HCT116 (cell line): Measurements from ENCODE around the gene KIAA1549. TPM values are rescaled to one million over a fixed set of nuclear protein-coding genes. Genes with fewer than 3 reads are reported as not detected.

Experiments
- ATAC-seq: fragments of 200-7000 bp; cut with Tn5 transposase; 2 replicates; pipeline ENCODE4 v1.9.1; 2020; ENCODE audit warnings: mild to moderate bottlenecking, moderate library complexity
- BruUV-seq: library from RNA; stranded (reverse); fragments of 400-500 nt; replicated peaks from 2 replicates; lab custom pipeline; 2021; lab: Mats Ljungman, UMichigan
- CTCF ChIA-PET: fragments of 300-600 bp; sonication (Branson Sonifier 250); formaldehyde crosslinking; loops from one replicate; lab custom pipeline; 2021; ENCODE audit warnings: antibody characterized with exemption; lab: Charles Lee
- POLR2A ChIA-PET: fragments of 300-600, 350-600 bp; sonication (Branson Sonifier 250); formaldehyde crosslinking; loops from one replicate; lab custom pipeline; 2021; ENCODE audit warnings: antibody characterized with exemption; lab: Charles Lee
- RAD21 ChIA-PET, 2 experiments: fragments of 300-600 bp; sonication (Branson Sonifier 250); formaldehyde crosslinking; loops; one replicate each; lab custom pipeline; 2023; ENCODE audit warnings: low total read pairs in 2 of 2; ENCODE audit not compliant: uncharacterized antibody in 2 of 2, unreplicated experiment in 2 of 2, low non-redundant PET in 1 of 2; lab: Charles Lee
- DNase-seq: peaks from one replicate; pipeline ENCODE4 v3.0.0-alpha.2; 2010; ENCODE audit warnings: low read depth, low spot score
- H2AFZ ChIP-seq: fragments of 200-600 bp; shearing (Covaris generic), sonication (generic); 2 replicates; pipeline ENCODE4 v1.6.1; 2017; ENCODE audit warnings: low read depth, mixed run types, mixed read lengths, antibody characterized with exemption, low read length; ENCODE audit not compliant: poor library complexity, severe bottlenecking
- H3K27ac ChIP-seq: 2 replicates; pipeline ENCODE4 v1.5.1; 2012; ENCODE audit warnings: low read depth, low read length
- H3K27me3 ChIP-seq: fragments of 200-600 bp; sonication (generic); 2 replicates; pipeline ENCODE4 v1.6.1; 2016; ENCODE audit warnings: mixed run types, low read length, mixed read lengths; ENCODE audit not compliant: insufficient read depth
- H3K36me3 ChIP-seq, 2 experiments: fragments of 200-500 bp in 1 of 2; fragments of 200-600 bp in 1 of 2; sonication (Bioruptor generic) in 1 of 2; sonication (generic) in 1 of 2; 2 replicates each; pipeline versions ENCODE4 v1.5.1 to v1.6.1; 2014 to 2016; ENCODE audit warnings: low read length in 2 of 2, inconsistent platforms in 1 of 2, mixed read lengths in 1 of 2, mixed run types in 1 of 2; ENCODE audit not compliant: insufficient read depth in 2 of 2, control insufficient read depth in 1 of 2
- H3K4me1 ChIP-seq, 2 experiments: fragments of 200-600 bp in 1 of 2; sonication (generic) in 1 of 2; 2 replicates each; pipeline versions ENCODE4 v1.5.1 to v1.6.1; 2012 to 2017; ENCODE audit warnings: low read length in 2 of 2, inconsistent platforms in 1 of 2, mild to moderate bottlenecking in 1 of 2, mixed read lengths in 1 of 2, mixed run types in 1 of 2, moderate library complexity in 1 of 2; ENCODE audit not compliant: insufficient read depth in 2 of 2, control insufficient read depth in 1 of 2
- H3K4me2 ChIP-seq: fragments of 200-600 bp; sonication (generic); 2 replicates; pipeline ENCODE4 v1.6.1; 2017; ENCODE audit warnings: mixed run types, low read length, mixed read lengths
- H3K4me3 ChIP-seq, 2 experiments: fragments of 200-600 bp in 1 of 2; sonication (generic) in 1 of 2; replicated peaks in 1 of 2; 2 replicates each; pipeline ENCODE4 v1.5.1; 2011 to 2016; ENCODE audit warnings: low read length in 2 of 2, control low read depth in 1 of 2, low read depth in 1 of 2, mild to moderate bottlenecking in 1 of 2, mixed read lengths in 1 of 2, mixed run types in 1 of 2
- H3K79me2 ChIP-seq: fragments of 200-600 bp; sonication (generic); 2 replicates; pipeline ENCODE4 v1.6.1; 2017; ENCODE audit warnings: mild to moderate bottlenecking, mixed run types, low read length, moderate library complexity, mixed read lengths; ENCODE audit not compliant: insufficient read depth
- H3K9ac ChIP-seq: fragments of 200-600 bp; sonication (generic); 2 replicates; pipeline ENCODE4 v1.6.1; 2016; ENCODE audit warnings: low read length, mixed read lengths
- H3K9me2 ChIP-seq: fragments of 200-600 bp; sonication (generic), shearing (Covaris generic); 2 replicates; pipeline ENCODE4 v1.6.1; 2017; ENCODE audit warnings: mixed run types, mild to moderate bottlenecking, moderate library complexity; ENCODE audit not compliant: insufficient read depth
- H3K9me3 ChIP-seq, 2 experiments: fragments of 200-500 bp in 1 of 2; fragments of 200-600 bp in 1 of 2; sonication (Bioruptor generic) in 1 of 2; sonication (generic) in 1 of 2; 2 replicates each; pipeline ENCODE4 v1.6.1; 2014 to 2017; ENCODE audit warnings: low read length in 2 of 2, mixed read lengths in 2 of 2, inconsistent platforms in 1 of 2, low read depth in 1 of 2, mild to moderate bottlenecking in 1 of 2, mixed run types in 1 of 2, moderate library complexity in 1 of 2; ENCODE audit not compliant: control insufficient read depth in 1 of 2, insufficient read depth in 1 of 2
- H4K20me1 ChIP-seq: fragments of 200-600 bp; sonication (generic), shearing (Covaris generic); 2 replicates; pipeline ENCODE4 v1.6.1; 2017; ENCODE audit warnings: mixed run types, mild to moderate bottlenecking, moderate library complexity; ENCODE audit not compliant: insufficient read depth
- CBX3 ChIP-seq: IDR thresholded peaks from 2 replicates; pipeline ENCODE4 v1.6.1; 2012; ENCODE audit warnings: low read depth
- CEBPB ChIP-seq: IDR thresholded peaks from 2 replicates; pipeline ENCODE4 v1.6.1; 2012; ENCODE audit warnings: low read depth
- CTCF ChIP-seq, 3 experiments: fragments of 200-600 bp in 1 of 3; sonication (generic) in 1 of 3; IDR thresholded peaks in 2 of 3; conservative IDR thresholded peaks in 1 of 3; 2 replicates each; pipeline ENCODE4 v1.5.1; 2012 to 2017; ENCODE audit warnings: low read depth in 2 of 3, low read length in 2 of 3, antibody characterized with exemption in 1 of 3, borderline replicate concordance in 1 of 3, control low read depth in 1 of 3, mild to moderate bottlenecking in 1 of 3, mixed read lengths in 1 of 3, mixed run types in 1 of 3, moderate library complexity in 1 of 3; ENCODE audit not compliant: insufficient read depth in 1 of 3
- EGR1 ChIP-seq: IDR thresholded peaks from 2 replicates; pipeline ENCODE4 v1.6.1; 2012; ENCODE audit warnings: low read depth
- ELF1 ChIP-seq: IDR thresholded peaks from 2 replicates; pipeline ENCODE4 v1.6.1; 2012; ENCODE audit warnings: low read depth, borderline replicate concordance
- EZH2 ChIP-seq: fragments of 200-600 bp; sonication (generic); IDR thresholded peaks from 2 replicates; pipeline ENCODE4 v1.6.1; 2017; ENCODE audit warnings: antibody characterized with exemption, mixed run types
- EZH2phosphoT487 ChIP-seq: fragments of 200-600 bp; IDR thresholded peaks from 2 replicates; pipeline ENCODE4 v1.6.1; 2018; ENCODE audit warnings: antibody characterized with exemption, borderline replicate concordance
- FOSL1 ChIP-seq: IDR thresholded peaks from 2 replicates; pipeline ENCODE4 v1.6.1; 2012; ENCODE audit warnings: low read depth
- SRF ChIP-seq: IDR thresholded peaks from 2 replicates; pipeline ENCODE4 v1.6.1; 2012; ENCODE audit warnings: low read depth
- TCF7L2 ChIP-seq: IDR thresholded peaks from 2 replicates; pipeline ENCODE4 v1.7.0; 2011; ENCODE audit warnings: borderline replicate concordance, inconsistent platforms; ENCODE audit not compliant: insufficient read depth, insufficient read length; ENCODE audit errors: extremely low read depth
- ZBTB33 ChIP-seq: IDR thresholded peaks from 2 replicates; pipeline ENCODE4 v1.6.1; 2011; ENCODE audit warnings: mild to moderate bottlenecking, low read length, moderate library complexity; ENCODE audit not compliant: insufficient replicate concordance; ENCODE audit errors: extremely low read depth
- ZNF274 ChIP-seq: fragments of 200-500 bp; sonication (Bioruptor generic); IDR thresholded peaks from 2 replicates; pipeline ENCODE4 v1.6.1; 2014; ENCODE audit warnings: mild to moderate bottlenecking, low read depth, low read length, inconsistent platforms
- intact Hi-C: fragments of 100-400 bp; cut with micrococcal nuclease; formaldehyde crosslinking; loops from 2 replicates; pipeline ENCODE4 v1.10.0; 2022
- total RNA-seq: library from RNA; stranded (reverse); gene quantifications from one replicate; pipeline ENCODE4 v1.2.1, GENCODE V29; 2021; ENCODE audit not compliant: unreplicated experiment

KIAA1549 gene
- total RNA-seq, 1 experiment from 2014 or later: 3.9 TPM

DNA sequence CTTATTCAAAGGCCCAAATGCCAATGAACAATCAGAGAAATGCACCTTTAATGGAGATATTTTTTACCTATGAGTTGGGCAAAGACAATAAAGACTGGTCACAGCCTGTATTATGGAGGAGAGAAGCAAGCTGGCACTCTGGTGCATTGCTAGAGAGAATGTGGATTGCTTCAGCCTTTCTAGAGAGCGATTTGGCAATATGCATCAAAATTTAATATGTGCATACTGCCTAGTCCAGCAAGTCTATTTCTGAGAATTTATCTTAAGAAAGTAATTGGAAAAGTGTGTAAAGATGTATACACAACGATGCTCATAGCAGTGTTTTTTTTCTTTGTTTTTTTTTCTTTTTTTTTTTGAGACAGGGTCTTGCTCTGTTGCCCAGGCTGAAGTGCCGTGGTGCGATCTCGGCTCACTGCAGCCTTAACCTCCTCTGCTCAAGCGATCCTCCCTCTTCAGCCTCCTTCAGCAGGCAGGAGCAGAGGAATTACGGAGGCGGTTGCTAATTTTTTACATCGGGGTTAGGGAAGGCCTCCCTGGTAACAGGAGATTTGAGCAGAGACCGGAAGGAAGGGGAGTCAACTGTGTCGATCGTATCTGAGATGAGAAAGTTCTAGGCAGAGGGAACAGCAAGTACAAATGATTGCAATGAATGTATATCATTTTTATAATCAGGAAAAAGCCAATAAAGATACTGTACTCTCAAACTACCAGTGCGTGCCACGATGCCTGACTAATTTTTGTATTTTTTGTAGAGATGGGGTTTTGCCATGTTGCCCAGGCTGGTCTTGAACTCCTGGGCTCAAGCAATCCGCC is 16.4 kb downstream of the KIAA1549 start:
- Histone ChIP-seq H3K4me3 (no peak overlapping the region), H4K20me1 (no peaks in the 10 kb centered on the region), H3K4me2 (no peak overlapping the region), H3K9me2 (no peaks in the 10 kb centered on the region), H3K9ac (no peak overlapping the region), H2AFZ (no peak overlapping the region), H3K79me2 (peaks cover 9% of the 10 kb centered on the region; the same call in 1 of the 2 replicates), H3K9me3 (no peaks in the 10 kb centered on the region), H3K36me3 (no peaks in the 10 kb centered on the region), H3K4me1 (no peaks in the 10 kb centered on the region; a peak in 1 of 4 replicates), H3K27me3 (no peaks in the 10 kb centered on the region), H3K27ac (no peak overlapping the region)
- ChIA-PET RAD21 (no interaction called here), POLR2A (no interaction called here), CTCF (no interaction called here)
- TF ChIP-seq EZH2phosphoT487 (no peak), SRF (no peak), CEBPB (no peak), ZNF274 (no peak), CTCF (IDR thresholded peaks at IDR 0.05 in 2 of 3, conservative IDR thresholded peaks at IDR 0.05 in 1 of 3; ENCODE audit: borderline replicate concordance in 1 of 3, insufficient read depth in 1 of 3, low read depth in 2 of 3, low read length in 2 of 3) (no peak), FOSL1 (no peak), ZBTB33 (no peak), EGR1 (no peak), CBX3 (no peak), EZH2 (no peak), ELF1 (no peak), TCF7L2 (no peak)
- ATAC-seq (no peak), DNase-seq (no peak)
- intact Hi-C loops: no loop called here
- no TSS peak for BruUV-seq
